Islet precursor cell (in vitro differentiated cells): Measurements from ENCODE around the gene ASPDH.

ENCODE experiments used
- DNase-seq: peaks from one replicate; pipeline ENCODE4 v3.0.0-alpha.2; 2018

ASPDH gene

DNA sequence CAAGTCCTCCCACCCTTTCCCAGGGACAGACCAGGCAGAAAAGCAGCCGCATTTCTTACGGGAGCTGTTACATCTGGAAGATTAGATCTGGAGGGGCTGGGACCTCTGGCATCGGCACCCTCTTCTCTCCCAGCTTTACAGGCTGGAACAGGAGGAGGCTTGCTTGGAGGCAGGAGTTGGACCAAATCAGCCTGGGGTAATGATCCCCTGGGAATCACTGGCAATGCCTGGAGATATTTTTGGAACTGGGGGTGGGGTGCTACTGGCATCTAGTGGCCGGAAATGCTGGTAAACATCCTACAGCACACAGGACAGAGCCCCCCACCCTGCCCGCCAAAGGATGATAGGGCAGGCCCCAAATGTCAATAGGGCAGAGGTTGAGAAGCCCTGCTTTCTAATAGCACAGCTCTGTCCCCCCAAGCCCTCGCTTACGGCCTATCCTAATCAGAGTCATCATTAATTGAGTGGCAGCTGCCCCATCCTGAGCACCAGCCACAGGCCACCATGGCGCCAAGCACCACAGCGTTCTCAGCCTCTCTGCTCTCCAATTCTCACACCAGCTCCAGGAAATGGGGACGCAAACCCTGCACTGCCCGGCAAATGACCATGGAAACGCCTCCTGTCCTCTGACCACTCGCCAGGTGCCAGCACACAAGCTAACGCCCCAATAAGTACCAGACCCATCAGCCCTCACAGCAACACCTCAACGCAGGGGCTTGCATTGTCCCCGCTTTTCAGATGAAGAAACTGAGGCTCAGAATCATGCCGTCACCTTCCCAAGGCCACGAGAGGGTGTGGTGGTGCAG is 33.9 kb upstream of the ASPDH start:
- no peak for DNase-seq

- no peak for DNase-seq
Measured at GRCh38 chr19:50546527-50547221, 33.0 kb upstream of the ASPDH start.

GRCh38 chr19:50542943-50543342 is 29.2 kb upstream of the ASPDH start:
- no peak for DNase-seq

- peak; percentile 95 for DNase-seq
Measured at GRCh38 chr19:50537769-50538230, 24.1 kb upstream of the ASPDH start.

DNA sequence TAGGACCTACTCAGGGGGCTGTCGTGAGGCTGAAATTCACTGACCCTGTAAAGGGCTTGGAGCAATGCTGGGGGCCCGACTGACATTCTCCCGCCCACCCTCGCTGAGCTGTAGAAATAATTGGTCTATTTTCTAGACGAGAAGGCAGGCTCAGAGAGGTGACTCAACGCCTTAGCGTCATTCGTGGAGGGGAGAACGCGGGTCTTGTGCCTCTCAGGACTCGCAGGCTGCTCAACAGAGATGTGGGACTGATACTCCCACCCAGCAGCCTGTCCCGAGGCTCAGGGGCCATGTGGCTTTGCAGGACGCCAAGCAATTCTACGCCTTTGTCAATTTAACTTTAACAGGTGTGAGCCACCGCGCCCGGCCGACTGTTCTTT is 23.6 kb upstream of the ASPDH start:
- DNase-seq, result peak; percentile 70

DNA sequence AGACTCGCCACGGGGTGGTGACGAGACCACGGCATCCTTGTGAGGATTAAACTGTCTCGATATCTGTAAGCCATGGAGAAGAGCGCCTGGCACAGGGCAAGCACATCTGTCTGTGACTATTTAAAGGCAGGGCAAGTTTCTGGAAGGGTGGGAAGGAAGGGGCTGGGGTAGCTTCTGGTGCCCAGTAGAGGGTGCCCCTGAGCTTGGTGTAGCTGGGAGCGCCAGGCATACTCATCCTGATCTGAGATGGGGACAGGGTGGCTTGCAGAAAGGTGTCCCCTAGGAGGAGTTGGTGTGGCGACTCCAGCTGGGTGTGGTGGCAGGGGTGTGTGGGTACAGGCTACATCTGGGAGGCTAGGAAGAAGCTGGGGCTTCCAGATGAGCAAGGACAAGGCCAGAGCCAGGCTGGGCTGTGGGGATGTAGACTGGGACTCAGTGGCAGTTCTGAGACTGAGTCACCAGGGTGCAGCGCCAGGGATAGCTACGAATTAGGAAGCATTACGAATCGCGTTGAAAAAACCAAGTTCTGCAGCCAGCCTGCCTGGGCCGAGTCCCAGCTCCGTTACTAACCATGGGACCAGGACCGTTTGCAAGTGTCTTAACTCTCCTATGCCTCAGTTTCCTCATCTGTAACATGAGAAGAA is 23.1 kb upstream of the ASPDH start:
- DNase-seq, result peak; percentile 46

- DNase-seq, result peak; percentile 83
Measured at GRCh38 chr19:50535672-50536187, 22.0 kb upstream of the ASPDH start.

- peak; percentile 19 for DNase-seq
Measured at GRCh38 chr19:50534478-50534877, 20.8 kb upstream of the ASPDH start.

DNA sequence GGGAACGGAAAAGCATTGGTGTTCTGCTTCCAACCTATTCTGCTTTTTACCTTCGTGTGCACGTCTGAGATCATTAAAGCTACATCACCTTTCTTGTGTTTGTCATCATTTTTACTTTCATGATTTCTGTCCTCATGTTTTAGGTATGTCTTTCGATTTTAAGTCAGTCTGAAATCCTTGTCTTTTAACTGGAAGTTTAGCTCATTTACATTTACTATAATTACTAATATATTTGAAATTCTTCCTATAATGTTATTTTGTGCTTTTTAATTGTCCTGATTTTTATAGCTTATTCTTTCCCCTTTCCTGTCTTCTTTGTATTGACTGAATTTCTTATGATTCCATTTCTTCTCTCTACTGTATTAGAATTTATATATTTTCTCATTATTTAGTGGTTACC is 19.2 kb upstream of the ASPDH start:
- DNase-seq, result no peak

GRCh38 chr19:50531171-50531612 is 17.5 kb upstream of the ASPDH start:
- DNase-seq, result no peak

- peak; percentile 12 for DNase-seq
Measured at GRCh38 chr19:50528052-50528451, 14.3 kb upstream of the ASPDH start.

DNA sequence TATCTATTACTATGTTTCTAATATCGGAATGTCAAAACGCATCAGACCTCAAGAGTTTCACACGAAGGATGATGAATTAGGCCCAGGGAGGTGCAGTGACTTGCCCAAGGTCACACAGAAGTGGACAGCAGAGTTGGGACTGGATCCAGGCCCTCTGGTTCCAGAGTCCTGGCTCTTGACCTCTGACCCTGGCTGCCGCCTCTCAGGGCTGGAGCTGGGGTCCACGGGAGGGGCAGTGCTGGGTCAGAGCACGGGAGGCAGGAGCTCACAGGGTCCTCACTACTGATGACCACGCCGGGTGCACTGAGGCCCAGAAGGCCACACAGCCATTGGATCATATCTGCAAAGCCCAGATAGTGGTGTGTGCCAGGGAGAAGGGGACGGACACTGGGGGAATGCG is 9.2 kb upstream of the ASPDH start:
- DNase-seq, result no peak

DNA sequence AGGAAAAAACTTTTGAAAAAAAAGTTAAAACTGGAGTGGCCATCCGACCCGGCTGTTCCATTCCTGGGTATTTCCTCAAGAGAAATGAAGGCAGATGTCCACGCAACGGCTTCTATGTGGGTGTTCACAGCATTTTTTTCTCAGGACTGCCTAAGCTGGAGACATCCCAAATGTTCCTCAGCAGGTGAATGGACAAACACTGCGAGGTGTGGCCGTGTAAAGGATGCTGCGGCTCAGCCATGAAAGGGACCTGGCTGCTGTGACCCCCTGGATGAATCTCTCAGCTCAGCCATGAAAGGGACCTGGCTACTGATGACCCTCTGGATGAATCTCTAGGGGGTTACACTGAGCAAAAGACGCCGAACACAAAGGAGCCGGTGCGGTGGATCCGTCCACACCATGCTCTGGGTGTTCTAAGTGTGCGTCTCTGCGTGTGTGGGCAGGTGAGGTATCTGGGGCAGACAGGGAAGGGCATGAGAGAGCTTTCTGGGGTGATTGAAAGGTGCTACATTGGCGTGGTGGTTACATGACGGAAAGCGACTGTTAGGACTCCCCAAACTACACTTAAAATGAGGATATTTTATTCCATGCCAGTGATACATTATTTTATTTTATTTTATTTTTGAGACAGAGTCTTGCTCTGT is 7.2 kb upstream of the ASPDH start:
- no peak for DNase-seq

DNA sequence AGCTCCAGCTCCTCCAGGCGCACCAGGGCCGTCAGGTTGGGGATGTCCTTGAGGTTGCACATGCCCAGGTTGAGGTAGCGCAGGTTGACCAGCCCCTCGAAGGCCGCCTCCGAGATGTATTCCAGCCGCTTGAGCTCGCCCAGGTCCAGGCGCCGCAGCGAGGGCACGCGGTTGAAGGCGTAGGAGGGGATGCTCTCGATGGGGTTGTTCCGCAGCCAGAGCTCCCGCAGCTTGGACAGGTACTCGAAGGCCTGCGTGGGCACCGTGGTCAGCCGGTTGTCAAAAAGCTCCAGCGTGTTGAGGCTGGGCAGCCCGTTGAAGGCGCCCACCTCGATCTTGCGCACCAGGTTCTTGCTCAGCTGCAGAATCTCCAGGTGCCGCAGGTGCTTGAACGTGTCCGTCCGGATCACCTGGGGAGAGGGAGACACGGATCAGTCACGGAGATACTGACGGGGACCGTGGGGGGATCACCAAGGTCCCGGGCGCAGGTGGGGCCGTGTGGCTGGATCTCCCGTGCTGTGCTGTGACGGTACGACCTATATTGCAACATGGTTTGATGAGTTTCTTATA is 5.4 kb upstream of the ASPDH start:
- no peak for DNase-seq

DNA sequence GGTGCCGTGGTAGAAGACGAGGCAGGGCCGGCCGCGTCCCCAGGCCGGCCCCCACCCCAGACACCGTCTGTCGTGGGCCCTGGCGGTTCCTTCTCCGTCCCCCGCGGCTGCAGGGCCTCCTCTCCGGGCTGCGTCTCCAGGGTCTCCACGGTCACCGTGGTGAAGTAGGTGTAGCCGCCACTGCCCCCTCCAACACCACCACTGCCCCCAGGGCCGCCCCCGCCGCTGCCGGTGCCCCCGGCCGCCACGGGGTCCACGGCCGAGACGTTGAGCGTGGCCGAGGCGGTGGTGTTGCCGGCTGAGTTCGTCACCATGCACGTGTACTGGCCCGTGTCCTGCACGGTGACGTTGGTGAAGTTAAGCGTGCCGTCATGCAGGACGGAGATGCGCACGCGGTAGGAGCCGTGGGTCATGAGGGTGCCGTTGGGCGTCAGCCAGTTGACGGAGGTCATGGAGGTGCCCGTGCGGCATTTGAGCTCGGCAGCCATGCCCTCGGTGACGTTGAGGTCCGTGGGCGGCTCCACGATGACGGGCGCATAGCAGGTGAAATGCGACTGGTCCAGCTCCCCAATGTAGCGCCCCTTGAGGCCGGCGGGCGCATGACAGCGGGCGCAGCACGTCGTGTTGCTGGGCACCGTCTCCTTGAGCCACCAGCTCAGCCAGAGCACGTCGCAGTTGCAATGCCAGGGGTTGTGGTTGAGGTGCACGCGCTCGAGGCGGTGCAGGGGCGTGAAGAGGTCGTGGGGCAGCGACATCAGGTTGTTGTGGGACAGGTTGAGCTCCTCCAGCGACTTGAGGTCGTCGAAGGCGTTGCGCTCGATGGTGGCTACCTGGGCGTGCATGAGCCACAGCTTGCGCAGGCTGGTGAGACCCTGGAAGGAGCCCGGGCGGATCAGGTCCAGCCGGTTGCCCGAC is 4.6 kb upstream of the ASPDH start:
- no peak for DNase-seq

DNA sequence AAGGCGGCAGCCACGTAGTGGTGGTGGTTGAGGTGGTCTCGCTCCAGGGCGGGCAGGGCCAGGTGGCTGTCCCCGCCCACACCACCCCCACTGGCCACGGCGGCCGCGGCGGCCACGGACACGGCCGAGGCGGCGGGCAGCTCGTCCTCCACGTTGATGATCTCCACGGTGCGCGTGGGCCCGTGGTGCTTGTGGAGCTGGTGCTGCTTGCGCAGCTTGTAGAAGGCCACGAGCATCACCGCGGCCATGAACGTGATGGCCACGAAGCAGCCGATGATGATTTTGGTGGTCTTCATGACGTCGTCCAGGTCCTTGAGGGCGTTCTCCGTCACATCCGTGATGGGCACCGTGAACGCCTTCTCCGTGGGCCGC is 4.0 kb upstream of the ASPDH start:
- DNase-seq, result no peak

DNA sequence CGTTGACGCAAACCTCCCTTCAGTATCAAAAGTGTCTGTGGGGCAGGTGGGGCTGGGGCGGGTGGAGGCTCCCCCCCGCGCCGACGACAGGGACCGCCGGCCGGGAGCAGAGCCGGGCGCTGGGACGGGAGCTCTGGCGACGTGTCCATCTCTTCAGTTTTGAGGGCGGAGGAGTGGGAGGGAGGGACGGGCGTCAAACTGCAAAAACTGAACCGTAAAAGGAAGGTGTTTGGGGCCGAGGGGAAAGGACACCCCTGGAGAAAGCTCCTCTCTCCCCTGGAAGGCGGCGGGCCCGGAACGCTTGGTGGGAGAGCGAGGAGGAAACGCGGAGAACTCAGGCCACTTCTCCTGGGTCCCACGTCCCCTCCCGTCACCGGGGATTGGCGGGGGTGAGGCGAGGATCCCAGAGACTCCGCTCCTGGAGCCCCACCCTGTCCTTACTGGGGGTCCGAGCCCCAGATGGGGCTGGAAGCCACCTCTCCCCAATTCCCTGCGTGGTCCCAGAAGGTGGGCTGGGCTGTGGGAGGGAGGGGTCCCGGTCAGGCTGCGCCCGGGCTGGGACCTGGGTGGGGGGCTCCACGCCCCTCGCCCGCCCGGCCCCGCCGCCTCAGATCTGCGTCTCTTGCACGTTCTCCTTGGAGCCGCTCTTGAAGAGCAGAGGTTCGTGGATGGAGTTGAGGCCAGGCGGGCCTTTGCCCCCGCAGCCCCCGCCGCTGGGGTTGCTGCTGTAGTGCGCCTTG is 3.4 kb upstream of the ASPDH start:
- DNase-seq, result no peak

DNA sequence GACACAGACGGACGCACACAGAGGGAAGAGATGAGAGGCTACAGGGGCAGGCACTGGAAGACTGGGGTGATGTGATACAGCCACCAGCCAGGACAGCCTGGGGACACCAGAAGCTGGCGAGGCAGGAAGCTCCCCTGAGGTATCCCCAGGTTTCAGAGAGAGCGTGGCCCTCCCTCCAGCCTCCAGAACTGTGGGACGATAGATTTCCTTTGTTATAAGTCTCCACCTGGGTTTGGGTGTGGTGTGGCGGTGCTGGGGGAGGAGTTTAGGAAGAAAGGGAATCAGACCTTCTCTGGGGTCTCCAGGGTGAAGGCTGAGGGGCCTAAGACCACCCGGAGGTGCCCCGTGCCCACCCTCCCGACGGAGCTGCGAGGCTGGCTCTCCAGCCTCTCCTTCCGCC is 2.7 kb upstream of the ASPDH start:
- DNase-seq, result no peak

DNA sequence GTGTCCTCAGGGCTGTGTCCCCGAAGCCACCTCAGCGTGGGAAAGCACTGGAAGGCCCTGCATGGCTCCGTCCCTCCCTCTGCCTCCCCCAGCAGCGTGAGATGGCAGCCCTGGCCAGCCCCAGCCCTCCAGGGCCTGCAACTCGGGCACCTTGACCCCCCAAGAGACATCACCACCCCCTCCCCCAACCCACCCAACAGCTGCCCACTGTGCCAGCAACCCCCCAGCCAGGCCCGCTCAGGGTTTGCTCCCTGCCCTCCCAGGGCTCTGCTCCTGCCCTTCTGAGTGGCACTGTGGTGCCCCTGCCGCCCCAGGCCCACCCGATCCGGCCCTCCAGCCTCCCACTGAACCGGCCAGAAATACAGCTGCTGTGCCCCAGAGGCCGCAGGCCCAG is 1.5 kb upstream of the ASPDH start:
- DNase-seq, result no peak

GRCh38 chr19:50514346-50515167 is 844 bp upstream of the ASPDH start:
- no peak for DNase-seq
